ENCODE measurements around the gene FILIP1.
"Not testable (repeated sequence)": the region's sequence is repeated elsewhere in the genome, so short reads cannot be mapped to it uniquely, and the experiment has no call there.

The FILIP1 gene

DNA sequence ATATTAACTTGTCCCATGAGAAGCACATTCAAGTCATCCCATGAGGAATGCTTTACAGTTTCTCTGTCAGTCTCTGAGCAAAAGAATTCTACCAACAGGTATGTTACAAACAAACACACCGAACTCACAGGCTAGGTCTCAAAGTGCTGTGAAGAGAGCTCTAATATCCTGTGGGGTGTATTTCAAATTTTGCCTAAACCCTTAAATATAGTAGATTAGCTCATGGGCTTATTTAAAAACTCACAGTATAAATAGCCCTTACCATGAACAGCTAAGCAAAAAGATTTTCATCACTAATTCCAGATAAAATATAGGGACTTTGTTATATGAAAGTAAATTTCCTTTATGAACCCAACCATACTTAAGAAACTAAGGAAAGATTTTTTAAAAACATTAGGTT is 77.8 kb downstream of the FILIP1 start:
- no peak for DNase-seq

GRCh38 chr6:75414445-75415021 is 79.1 kb downstream of the FILIP1 start:
- no peak for DNase-seq

DNA sequence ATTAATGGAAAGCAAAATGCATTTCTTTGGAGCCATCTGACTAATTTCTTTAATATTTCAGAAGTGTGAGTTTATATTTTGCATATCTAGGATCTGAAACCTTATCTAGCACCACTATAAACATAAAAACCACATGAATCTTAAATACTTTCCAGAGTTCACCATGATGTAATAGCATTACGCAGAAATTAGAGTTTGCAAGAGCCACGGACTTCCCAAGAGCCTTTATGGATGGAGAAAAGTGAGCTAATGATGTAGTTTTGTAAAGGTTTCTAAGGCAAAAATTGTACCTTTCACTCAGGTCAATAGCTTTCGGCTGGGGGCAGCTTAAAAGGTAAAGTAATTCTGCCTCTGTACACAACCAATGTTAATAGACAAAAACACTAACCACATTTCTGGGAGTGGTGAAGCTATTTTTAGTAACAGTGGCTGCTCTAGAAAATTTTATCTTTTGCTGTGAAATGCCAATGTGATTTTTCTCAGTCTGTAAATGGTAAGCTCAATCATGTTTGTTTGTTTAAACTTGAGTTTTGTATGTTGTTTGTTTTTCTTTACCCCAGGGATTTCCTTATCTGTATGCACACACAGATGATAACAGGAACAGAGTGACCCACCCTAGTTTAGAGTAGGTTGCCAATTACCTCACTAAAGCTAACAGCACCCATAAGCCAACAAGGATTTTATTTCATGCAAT is 80.5 kb downstream of the FILIP1 start:
- no peak for DNase-seq

- not testable (repeated sequence) for DNase-seq
These were observed 83.0 kb downstream of the FILIP1 start for GRCh38 chr6:75410564-75410963.

- DNase-seq: no peak
These were observed 83.7 kb downstream of the FILIP1 start for GRCh38 chr6:75409928-75410327.

GRCh38 chr6:75409286-75409685 is 84.3 kb downstream of the FILIP1 start:
- DNase-seq: no peak

DNA sequence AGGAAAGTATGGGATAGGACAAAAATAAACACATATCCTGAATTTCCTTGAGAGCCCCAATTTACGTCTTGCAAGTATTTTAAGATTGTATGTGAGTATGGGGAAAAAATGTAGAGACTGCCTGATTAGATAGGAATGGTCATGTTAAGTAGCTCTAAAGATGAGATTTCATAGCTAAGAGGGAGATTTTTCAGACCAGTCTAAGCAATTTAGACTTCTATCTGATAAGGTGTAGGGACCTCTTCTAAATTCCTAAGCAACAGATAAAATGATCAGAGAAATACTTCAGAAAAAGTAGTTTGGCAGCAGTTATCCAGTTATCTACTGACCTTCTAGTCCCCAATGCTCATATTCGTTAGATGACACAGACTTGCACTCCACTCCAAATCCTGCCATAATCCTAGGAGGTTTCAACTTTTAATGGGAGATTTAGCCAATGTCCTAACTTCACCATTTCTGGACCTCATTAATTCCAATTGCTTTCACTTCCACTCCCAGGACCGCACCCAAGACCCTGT is 90.0 kb downstream of the FILIP1 start:
- no peak for DNase-seq

DNA sequence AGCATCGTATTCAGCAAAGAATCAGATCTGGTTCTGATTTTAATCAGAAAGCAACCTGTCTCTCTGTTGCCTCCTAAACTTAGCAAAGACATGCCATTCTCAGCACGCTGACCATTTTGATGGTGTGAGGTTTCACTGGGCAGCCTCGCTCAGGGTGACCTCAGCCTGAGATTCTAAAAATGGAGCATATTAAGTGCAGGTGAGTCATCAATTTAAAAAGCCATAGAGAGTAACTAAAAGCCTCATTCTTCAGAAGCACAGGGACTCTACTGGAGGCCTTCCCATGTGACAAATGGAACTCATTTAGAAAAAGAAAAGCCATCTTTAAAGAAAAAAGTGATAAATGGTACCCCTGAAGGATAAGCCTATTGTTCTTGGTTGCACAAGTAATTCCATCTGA is 91.3 kb downstream of the FILIP1 start:
- DNase-seq: no peak

- no peak for DNase-seq
These were observed 95.7 kb downstream of the FILIP1 start for GRCh38 chr6:75397656-75398465.

DNA sequence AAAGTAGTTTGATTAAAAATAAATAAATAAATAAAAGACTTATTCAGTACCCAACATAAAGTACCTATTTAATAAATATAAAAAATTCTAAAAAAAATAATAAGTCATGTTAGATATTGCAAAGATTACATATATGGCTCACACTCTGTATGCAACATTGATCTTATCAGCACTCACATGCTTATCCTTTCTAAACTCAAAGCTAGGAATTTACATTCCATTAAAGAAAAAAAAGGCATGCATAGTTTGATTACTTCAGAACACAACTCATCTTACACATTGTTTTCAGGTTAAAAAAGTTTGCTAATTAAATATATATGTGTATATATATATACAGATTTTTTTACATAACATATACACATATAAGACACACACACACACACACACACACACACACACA is 96.4 kb downstream of the FILIP1 start:
- no peak for DNase-seq

GRCh38 chr6:75396005-75396800 is 97.4 kb downstream of the FILIP1 start:
- no peak for DNase-seq

DNA sequence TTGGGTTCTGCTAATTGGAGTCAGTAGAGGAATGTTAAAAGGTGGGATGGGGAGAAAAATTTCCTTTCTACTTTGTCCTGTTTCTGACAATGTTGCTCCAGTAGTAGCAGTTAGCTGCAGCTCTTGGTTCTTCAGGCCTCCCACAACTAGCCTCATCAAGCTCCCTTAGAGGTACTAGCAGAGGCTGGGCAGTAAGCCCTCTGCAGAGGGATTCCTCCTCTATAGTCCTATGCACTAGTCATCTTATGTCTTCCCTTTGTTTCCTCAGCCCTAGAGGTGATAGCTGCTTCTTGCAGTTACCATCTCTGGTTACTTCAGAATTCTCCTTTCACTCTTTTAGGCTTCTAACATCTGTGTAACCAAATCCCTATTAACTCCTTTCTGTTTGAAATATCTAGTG is 99.8 kb downstream of the FILIP1 start:
- no peak for DNase-seq

GRCh38 chr6:75391276-75391675 is 102.3 kb downstream of the FILIP1 start:
- DNase-seq: no peak

- no peak for DNase-seq
These were observed 107.4 kb downstream of the FILIP1 start for GRCh38 chr6:75386050-75386770.

- DNase-seq: no peak
These were observed 109.5 kb downstream of the FILIP1 start for GRCh38 chr6:75384116-75384515.

DNA sequence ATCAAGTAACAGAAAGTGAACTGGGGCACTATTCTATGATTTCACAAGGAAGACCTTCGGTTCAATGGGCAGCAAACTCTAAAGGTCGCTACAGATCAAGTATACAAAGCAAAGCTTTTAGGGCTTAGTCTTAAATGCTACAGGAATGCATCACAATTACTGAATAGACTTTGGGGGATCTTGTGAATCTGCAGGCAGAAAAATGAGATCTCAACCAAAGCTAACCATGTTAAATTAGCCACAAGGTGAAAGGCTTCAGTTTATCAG is 111.0 kb downstream of the FILIP1 start:
- DNase-seq: no peak

GRCh38 chr6:75381877-75382633 is 111.5 kb downstream of the FILIP1 start:
- DNase-seq: no peak

GRCh38 chr6:75379536-75379935 is 114.1 kb downstream of the FILIP1 start:
- no peak for DNase-seq

DNA sequence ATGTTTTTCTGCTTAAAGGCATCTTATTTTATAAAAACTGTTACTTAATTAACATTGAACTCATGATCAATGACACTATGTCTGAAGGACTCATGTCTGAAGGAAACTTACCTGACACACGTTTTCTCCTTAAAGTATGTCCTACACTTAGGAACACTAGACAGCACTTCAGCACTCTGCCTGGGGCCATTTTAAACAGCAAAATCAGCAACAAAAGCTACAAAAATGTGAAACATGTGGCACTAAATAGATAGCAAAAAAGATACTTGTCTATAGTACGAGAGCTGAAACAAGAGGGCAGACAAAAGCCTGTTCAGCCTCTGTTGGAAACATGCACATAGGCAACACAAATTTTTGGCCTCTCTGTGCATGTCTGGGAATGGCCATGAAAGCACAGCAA is 115.5 kb downstream of the FILIP1 start:
- no peak for DNase-seq

GRCh38 chr6:75377386-75377785 is 116.2 kb downstream of the FILIP1 start:
- DNase-seq: no peak

GRCh38 chr6:75376347-75377024 is 117.1 kb downstream of the FILIP1 start:
- no peak for DNase-seq

Data from CD4-positive, alpha-beta T cell treated with Interleukin-17A for 1 hour (primary cell).